Endothelial cell of umbilical vein (primary cell): ENCODE data around the gene GLP2R. TPM values are rescaled to one million over a fixed set of nuclear protein-coding genes. Genes with fewer than 3 reads are reported as not detected.

ENCODE experiments used
- BruUV-seq: library from RNA; stranded (reverse); fragments of 400-500 nt; replicated peaks from 2 replicates; lab custom pipeline; 2021; lab: Mats Ljungman, UMichigan
- CTCF ChIA-PET: fragments of 300-600, 350-600 bp; sonication (Branson Sonifier 250); formaldehyde crosslinking; loops from one replicate; lab custom pipeline; 2021; ENCODE audit warnings: antibody characterized with exemption, inconsistent platforms; lab: Charles Lee
- POLR2A ChIA-PET: fragments of 300-600, 350-600 bp; sonication (Branson Sonifier 250); formaldehyde crosslinking; loops from one replicate; lab custom pipeline; 2021; ENCODE audit warnings: antibody characterized with exemption, inconsistent platforms; lab: Charles Lee
- DNase-seq: peaks from one replicate; pipeline ENCODE4 v3.0.0-alpha.2; 2011; ENCODE audit warnings: low read depth, low spot score
- FAIRE-seq: peaks from 2 replicates; lab custom pipeline; 2011; peaks lifted over from hg19 to GRCh38; lab: Jason Lieb, UNC
- H2AFZ ChIP-seq: 2 replicates; pipeline ENCODE4 v1.6.0; 2012; ENCODE audit warnings: low read depth, low read length, control low read depth, inconsistent platforms
- H3K27ac ChIP-seq: 2 replicates; pipeline ENCODE4 v1.5.1; 2011; ENCODE audit warnings: low read depth, mild to moderate bottlenecking, control low read depth, low read length, moderate library complexity; ENCODE audit not compliant: insufficient read depth
- H3K27me3 ChIP-seq, 2 experiments: 2 replicates each; pipeline versions ENCODE4 v1.6.0 to v1.6.1; 2011; ENCODE audit warnings: low read length in 2 of 2, mixed read lengths in 1 of 2; ENCODE audit not compliant: control insufficient read depth in 2 of 2, insufficient read depth in 2 of 2
- H3K36me3 ChIP-seq, 2 experiments: 2 replicates in 1 of 2; 3 replicates in 1 of 2; pipeline ENCODE4 v1.5.1; 2011; ENCODE audit warnings: low read length in 2 of 2, mild to moderate bottlenecking in 1 of 2, moderate library complexity in 1 of 2; ENCODE audit not compliant: control insufficient read depth in 2 of 2, insufficient read depth in 2 of 2; ENCODE audit errors: extremely low read depth in 1 of 2
- H3K4me1 ChIP-seq: 3 replicates; pipeline ENCODE4 v1.5.1; 2011; ENCODE audit warnings: mild to moderate bottlenecking, low read length; ENCODE audit not compliant: control insufficient read depth, insufficient read depth; ENCODE audit errors: extremely low read depth
- H3K4me2 ChIP-seq: 2 replicates; pipeline ENCODE4 v1.6.1; 2011; ENCODE audit warnings: low read length, control low read depth, mixed read lengths; ENCODE audit not compliant: insufficient read depth
- H3K4me3 ChIP-seq, 3 experiments: fragments of 200-600 bp in 1 of 3; sonication (generic), shearing (Covaris generic) in 1 of 3; replicated peaks in 1 of 3; 2 replicates each; pipeline ENCODE4 v1.5.1; 2011 to 2016; ENCODE audit warnings: control low read depth in 3 of 3, low read length in 3 of 3, mild to moderate bottlenecking in 2 of 3, inconsistent platforms in 1 of 3, low read depth in 1 of 3, moderate library complexity in 1 of 3; ENCODE audit not compliant: insufficient read depth in 1 of 3
- H3K79me2 ChIP-seq: 2 replicates; pipeline ENCODE4 v1.6.0; 2012; ENCODE audit warnings: low read length, inconsistent platforms; ENCODE audit not compliant: control insufficient read depth, insufficient read depth
- H3K9ac ChIP-seq: replicated peaks from 2 replicates; pipeline ENCODE3; 2011; ENCODE audit warnings: low read length, control low read depth; ENCODE audit not compliant: insufficient read depth; ENCODE audit errors: extremely low read depth
- H3K9me1 ChIP-seq: replicated peaks from 3 replicates; pipeline ENCODE4 v1.6.0; 2011; ENCODE audit warnings: mild to moderate bottlenecking, low read length; ENCODE audit not compliant: control insufficient read depth, insufficient read depth; ENCODE audit errors: extremely low read depth
- H3K9me3 ChIP-seq: replicated peaks from 2 replicates; pipeline ENCODE4 v1.5.1; 2012; ENCODE audit warnings: low read length, inconsistent platforms; ENCODE audit not compliant: control insufficient read depth, insufficient read depth
- H4K20me1 ChIP-seq: replicated peaks from 2 replicates; pipeline ENCODE3; 2011; ENCODE audit warnings: mild to moderate bottlenecking, low read length; ENCODE audit not compliant: control insufficient read depth, insufficient read depth; ENCODE audit errors: extremely low read depth
- EZH2 ChIP-seq: IDR thresholded peaks from 2 replicates; pipeline ENCODE4 v1.6.1; 2012; ENCODE audit warnings: borderline replicate concordance, low read depth, mild to moderate bottlenecking, moderate library complexity, low read length, inconsistent platforms; ENCODE audit not compliant: severe bottlenecking
- FOS ChIP-seq: IDR thresholded peaks from 2 replicates; pipeline ENCODE4 v1.6.1; 2011; ENCODE audit warnings: mild to moderate bottlenecking, low read length, moderate library complexity, borderline replicate concordance; ENCODE audit not compliant: insufficient read depth
- GATA2 ChIP-seq: IDR thresholded peaks from 2 replicates; pipeline ENCODE4 v1.7.0; 2011; ENCODE audit warnings: low read depth, mild to moderate bottlenecking, moderate library complexity, mixed read lengths, low read length; ENCODE audit not compliant: insufficient read length, insufficient read depth
- JUN ChIP-seq: IDR thresholded peaks from 2 replicates; pipeline ENCODE4 v1.6.1; 2011; ENCODE audit warnings: borderline replicate concordance, low read depth; ENCODE audit not compliant: insufficient read length, insufficient read depth
- MYC ChIP-seq: IDR thresholded peaks from one replicate; pipeline ENCODE4 v1.6.1; 2011; ENCODE audit warnings: mild to moderate bottlenecking, low read depth, low read length
- POLR2A ChIP-seq: IDR thresholded peaks from 2 replicates; pipeline ENCODE4 v1.6.1; 2012; ENCODE audit warnings: low read depth, mild to moderate bottlenecking, control low read depth, low read length
- POLR2AphosphoS5 ChIP-seq: IDR thresholded peaks from 2 replicates; pipeline ENCODE4 v1.6.1; 2012; ENCODE audit warnings: low read depth, mild to moderate bottlenecking, control low read depth, low read length, moderate library complexity; ENCODE audit not compliant: insufficient read depth
- dilution Hi-C: fragments of 300-500 bp; cut with MboI; formaldehyde crosslinking; loops from one replicate; pipeline ENCODE4 v1.15.0; 2019; ENCODE audit warnings: low sequenced_read_pairs; ENCODE audit not compliant: extremely low pct_ligation_motif_present
- intact Hi-C: fragments of 100-400 bp; cut with micrococcal nuclease; formaldehyde crosslinking; loops from one replicate; pipeline ENCODE4 v1.10.0; 2022
- polyA plus RNA-seq, 4 experiments: library from polyadenylated mRNA; depleted of rRNA in 3 of 4; stranded (reverse) in 3 of 4; unstranded in 1 of 4; fragments of >200 nt; gene quantifications; 2 replicates each; pipeline versions ENCODE4 v1.2.1 to v1.2.3, GENCODE V29; 2011 to 2012; ENCODE audit warnings: missing spikeins in 1 of 4
- total RNA-seq: library from RNA; stranded (reverse); gene quantifications from 2 replicates; pipeline ENCODE4 v1.2.3, GENCODE V29; 2021
- TF ChIP-seq, protein P1 (sequence below): IDR thresholded peaks from 2 replicates; pipeline ENCODE4 v1.6.1; 2011; ENCODE audit not compliant: insufficient read depth, insufficient read length
- TF ChIP-seq, protein P2 (sequence below), 2 donors: IDR thresholded peaks; 1 replicate in 1 of 2; 2 replicates in 1 of 2; pipeline ENCODE4 v1.5.1; 2011; ENCODE audit warnings: low read length in 2 of 2, mild to moderate bottlenecking in 2 of 2, moderate library complexity in 2 of 2, control low read depth in 1 of 2, inconsistent platforms in 1 of 2, low read depth in 1 of 2; ENCODE audit not compliant: insufficient read depth in 1 of 2; ENCODE audit errors: extremely low read depth in 1 of 2

GLP2R gene
- total and polyA plus RNA-seq, 2 donors (not counting 3 experiments of a cell fraction or from before 2014, with no cell fraction given), result not detected

DNA sequence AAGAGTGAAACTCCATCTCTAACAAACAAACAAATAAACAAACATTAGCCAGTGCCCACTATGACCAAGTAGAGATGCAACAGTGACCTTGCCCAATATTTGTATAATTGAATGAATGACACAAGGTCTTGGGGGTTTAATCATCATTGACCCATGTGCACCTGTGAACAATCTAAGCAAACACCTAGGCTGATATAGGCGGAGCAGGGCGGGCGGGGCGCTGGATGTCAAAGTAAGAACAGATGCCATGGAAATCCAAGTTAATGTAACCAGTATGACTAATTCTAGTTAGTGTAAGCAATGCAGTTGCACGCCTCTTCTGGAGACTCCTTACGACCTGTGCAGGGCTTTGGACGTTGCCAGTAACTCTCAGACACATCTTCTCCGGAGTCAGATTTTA lies 61.8 kb downstream of the GLP2R start:
- intact Hi-C loops, result no loop called here
- POLR2A ChIA-PET, result no interaction called here
- H3K9ac ChIP-seq, result no peak overlapping the region
- H3K9me3 ChIP-seq, result peaks cover 8% of the 10 kb centered on the region
- FAIRE-seq, result no peak
- CTCF ChIA-PET, result no interaction called here
- H2AFZ ChIP-seq, result no peak overlapping the region
- H3K4me3 ChIP-seq, result no peak overlapping the region
- no peaks in the 10 kb centered on the region for H4K20me1 ChIP-seq
- no peak for DNase-seq
- TF ChIP-seq EZH2, result no peak
- TF ChIP-seq GATA2, result no peak
- no peak for TF ChIP-seq MYC
- TF ChIP-seq JUN, result no peak
- TF ChIP-seq, protein P1, sequence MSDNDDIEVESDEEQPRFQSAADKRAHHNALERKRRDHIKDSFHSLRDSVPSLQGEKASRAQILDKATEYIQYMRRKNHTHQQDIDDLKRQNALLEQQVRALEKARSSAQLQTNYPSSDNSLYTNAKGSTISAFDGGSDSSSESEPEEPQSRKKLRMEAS, result no peak
- TF ChIP-seq FOS, result no peak
- no peak for TF ChIP-seq POLR2A
- TF ChIP-seq, protein P2, sequence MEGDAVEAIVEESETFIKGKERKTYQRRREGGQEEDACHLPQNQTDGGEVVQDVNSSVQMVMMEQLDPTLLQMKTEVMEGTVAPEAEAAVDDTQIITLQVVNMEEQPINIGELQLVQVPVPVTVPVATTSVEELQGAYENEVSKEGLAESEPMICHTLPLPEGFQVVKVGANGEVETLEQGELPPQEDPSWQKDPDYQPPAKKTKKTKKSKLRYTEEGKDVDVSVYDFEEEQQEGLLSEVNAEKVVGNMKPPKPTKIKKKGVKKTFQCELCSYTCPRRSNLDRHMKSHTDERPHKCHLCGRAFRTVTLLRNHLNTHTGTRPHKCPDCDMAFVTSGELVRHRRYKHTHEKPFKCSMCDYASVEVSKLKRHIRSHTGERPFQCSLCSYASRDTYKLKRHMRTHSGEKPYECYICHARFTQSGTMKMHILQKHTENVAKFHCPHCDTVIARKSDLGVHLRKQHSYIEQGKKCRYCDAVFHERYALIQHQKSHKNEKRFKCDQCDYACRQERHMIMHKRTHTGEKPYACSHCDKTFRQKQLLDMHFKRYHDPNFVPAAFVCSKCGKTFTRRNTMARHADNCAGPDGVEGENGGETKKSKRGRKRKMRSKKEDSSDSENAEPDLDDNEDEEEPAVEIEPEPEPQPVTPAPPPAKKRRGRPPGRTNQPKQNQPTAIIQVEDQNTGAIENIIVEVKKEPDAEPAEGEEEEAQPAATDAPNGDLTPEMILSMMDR (IDR thresholded peaks at IDR 0.05; ENCODE audit: extremely low read depth in 1 of 2, insufficient read depth in 1 of 2, low read depth in 1 of 2, low read length in 2 of 2), result no peak
- no peak for TF ChIP-seq POLR2AphosphoS5
- no peak overlapping the region for H3K27ac ChIP-seq
- H3K79me2 ChIP-seq, result no peaks in the 10 kb centered on the region
- no peaks in the 10 kb centered on the region for H3K4me1 ChIP-seq
- no TSS peak for BruUV-seq
- no peaks in the 10 kb centered on the region for H3K27me3 ChIP-seq
- no peaks in the 10 kb centered on the region for H3K36me3 ChIP-seq
- no peak overlapping the region for H3K4me2 ChIP-seq
- dilution Hi-C loops, result no loop called here
- H3K9me1 ChIP-seq, result no peaks in the 10 kb centered on the region
